ENCODE data around the gene ZNF444.

DNA sequence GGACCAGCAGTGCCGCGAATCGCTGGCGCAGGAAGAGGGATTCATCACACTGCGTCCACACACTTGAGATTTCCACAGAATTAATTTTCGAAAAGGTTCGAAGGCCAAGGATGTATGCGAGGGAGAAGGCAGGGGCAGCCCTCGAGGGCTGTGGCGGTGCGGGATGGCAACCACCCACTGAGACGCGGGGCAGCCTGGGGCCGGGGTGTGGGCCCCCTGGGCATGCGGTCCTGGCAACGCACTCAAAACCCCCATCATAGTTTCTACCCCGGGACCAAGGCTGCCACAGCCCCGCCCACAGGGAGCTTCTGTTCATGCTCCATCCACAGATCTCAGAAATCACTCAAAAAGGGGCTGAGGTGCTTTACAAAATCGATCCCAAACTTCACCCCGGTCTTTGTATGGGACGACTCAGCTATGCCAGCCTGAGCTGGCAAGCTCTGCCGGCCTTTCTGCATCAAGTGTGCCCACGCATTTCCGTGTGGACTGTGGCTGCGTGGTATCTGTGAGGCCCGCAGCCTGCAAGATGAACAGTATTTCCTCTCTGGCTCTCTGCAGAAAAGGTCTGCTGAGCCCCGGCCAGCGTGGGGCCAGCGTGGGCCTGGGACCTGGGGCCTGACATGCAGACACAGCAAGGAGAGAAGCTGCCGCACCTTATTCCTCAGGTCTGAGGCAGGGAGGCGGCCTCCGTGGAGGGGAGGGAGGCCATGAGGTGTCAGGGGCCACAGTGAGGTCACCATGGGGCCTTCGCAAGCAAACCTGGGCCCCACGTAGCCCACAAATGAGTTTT is 39.1 kb upstream of the ZNF444 start:
- no peak for TF ChIP-seq CTCF (IDR thresholded peaks at IDR 0.05)
- TF ChIP-seq POLR2A (IDR thresholded peaks at IDR 0.05): no peak

Measured in tibial nerve (tissue), 3 donors.